ENCODE data around the gene NCBP1.

DNA sequence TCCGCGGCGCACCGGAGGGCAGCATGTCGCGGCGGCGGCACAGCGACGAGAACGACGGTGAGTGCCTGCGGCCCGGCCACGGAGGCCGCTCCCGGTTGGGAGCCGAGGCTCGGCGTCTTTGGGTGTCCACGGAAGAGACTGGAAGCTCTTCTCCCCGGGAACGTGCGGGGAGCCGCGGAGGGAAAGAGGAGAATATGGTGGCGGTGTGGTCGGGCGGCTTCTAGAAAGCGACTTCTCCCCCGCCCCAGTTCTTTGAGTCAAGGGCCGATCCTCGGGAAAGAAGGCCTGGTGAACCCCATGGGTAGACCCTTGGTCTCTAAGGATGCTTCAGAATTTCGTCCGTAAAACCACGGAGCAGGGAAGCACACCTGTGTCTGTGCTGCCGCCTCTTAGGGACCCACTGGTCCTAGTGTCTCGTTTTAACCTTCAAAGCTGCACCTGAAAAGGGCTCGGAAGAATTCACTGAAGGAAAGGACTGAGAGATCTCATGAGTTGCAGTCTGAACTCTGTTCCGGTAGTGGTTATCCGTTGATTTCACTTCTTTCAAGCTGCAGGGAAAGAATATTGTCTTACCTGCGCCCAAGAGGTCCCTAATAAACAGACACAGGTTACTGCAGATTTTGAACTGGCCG lies 354 bp downstream of the NCBP1 start:
- TF ChIP-seq, protein P1, sequence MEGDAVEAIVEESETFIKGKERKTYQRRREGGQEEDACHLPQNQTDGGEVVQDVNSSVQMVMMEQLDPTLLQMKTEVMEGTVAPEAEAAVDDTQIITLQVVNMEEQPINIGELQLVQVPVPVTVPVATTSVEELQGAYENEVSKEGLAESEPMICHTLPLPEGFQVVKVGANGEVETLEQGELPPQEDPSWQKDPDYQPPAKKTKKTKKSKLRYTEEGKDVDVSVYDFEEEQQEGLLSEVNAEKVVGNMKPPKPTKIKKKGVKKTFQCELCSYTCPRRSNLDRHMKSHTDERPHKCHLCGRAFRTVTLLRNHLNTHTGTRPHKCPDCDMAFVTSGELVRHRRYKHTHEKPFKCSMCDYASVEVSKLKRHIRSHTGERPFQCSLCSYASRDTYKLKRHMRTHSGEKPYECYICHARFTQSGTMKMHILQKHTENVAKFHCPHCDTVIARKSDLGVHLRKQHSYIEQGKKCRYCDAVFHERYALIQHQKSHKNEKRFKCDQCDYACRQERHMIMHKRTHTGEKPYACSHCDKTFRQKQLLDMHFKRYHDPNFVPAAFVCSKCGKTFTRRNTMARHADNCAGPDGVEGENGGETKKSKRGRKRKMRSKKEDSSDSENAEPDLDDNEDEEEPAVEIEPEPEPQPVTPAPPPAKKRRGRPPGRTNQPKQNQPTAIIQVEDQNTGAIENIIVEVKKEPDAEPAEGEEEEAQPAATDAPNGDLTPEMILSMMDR (IDR thresholded peaks at IDR 0.05; ENCODE audit: insufficient read depth, low read length) = no peak
- TF ChIP-seq GABPA (IDR thresholded peaks at IDR 0.05; ENCODE audit: low read depth) (no peak), POLR2AphosphoS5 (IDR thresholded peaks at IDR 0.05; ENCODE audit: low read depth) (no peak; the same call in 1 of the 2 replicates), REST (IDR thresholded peaks at IDR 0.05; ENCODE audit: insufficient replicate concordance, low read depth) (no peak), SPI1 (IDR thresholded peaks at IDR 0.05; ENCODE audit: borderline replicate concordance, low read depth) (no peak)
